Activated T-helper 17 cell treated with anti-CD3 and anti-CD28 coated beads, Interleukin-2, amount 50 U/mL, for 72 hours (primary cell): ENCODE data around the gene DYRK2. TPM values are rescaled to one million over a fixed set of nuclear protein-coding genes. Genes with fewer than 3 reads are reported as not detected.

ENCODE experiments used
- ATAC-seq: fragments of 150-1000 bp; cut with Tn5 transposase; replicated peaks from 2 replicates; pipeline ENCODE4 v1.10.0; 2021; ENCODE audit warnings: mild to moderate bottlenecking, moderate library complexity
- H3K27ac Mint-ChIP-seq: one replicate; pipeline ENCODE4 v1.8.0; 2022; ENCODE audit warnings: mixed read lengths
- H3K27me3 Mint-ChIP-seq: one replicate; pipeline ENCODE4 v1.8.0; 2022; ENCODE audit warnings: mixed read lengths
- H3K36me3 Mint-ChIP-seq: one replicate; pipeline ENCODE4 v1.8.0; 2022; ENCODE audit warnings: low read depth, mild to moderate bottlenecking, mixed read lengths
- H3K4me1 Mint-ChIP-seq: one replicate; pipeline ENCODE4 v1.8.0; 2022; ENCODE audit warnings: mixed read lengths
- H3K4me3 Mint-ChIP-seq: one replicate; pipeline ENCODE4 v1.8.0; 2022; ENCODE audit warnings: mild to moderate bottlenecking, mixed read lengths
- H3K9me3 Mint-ChIP-seq: one replicate; pipeline ENCODE4 v1.8.0; 2022; ENCODE audit warnings: mixed read lengths
- total RNA-seq, 2 donors: library from RNA; stranded (reverse); gene quantifications; one replicate each; pipeline ENCODE4 v1.2.3, GENCODE V29; 2022

DYRK2 gene
- total RNA-seq, 2 donors from 2014 or later, result 16.6 to 17.6 TPM

DNA sequence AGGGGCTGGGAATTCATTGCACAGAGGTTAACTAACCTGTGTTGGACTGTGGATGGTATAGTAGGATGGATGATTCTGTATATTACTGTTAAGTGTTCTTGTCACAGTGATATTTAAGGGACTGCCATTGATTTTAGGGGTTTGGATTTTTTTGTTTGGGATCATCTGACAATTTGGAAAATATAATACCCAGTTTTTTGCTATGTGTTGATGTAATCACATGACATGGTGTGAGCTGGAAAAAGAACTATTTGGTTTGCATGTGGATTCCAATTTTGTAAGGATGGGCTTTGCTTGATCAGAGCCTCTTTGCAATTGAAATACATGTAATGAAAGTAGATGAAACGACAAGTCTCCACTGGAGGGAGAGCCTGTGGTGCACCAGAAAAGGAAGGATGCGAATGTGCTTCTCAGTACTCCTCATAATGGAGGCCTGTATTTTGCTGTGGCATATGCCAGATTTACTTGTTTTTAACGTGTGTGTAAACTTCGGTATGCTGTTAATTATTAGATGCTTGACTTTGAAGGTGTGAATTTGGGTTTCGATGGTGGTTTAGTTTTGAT lies 2.7 kb downstream of the DYRK2 start:
- Mint-ChIP-seq H3K36me3 (peaks cover 55% of the 10 kb centered on the region), H3K9me3 (no peaks in the 10 kb centered on the region), H3K27me3 (no peaks in the 10 kb centered on the region), H3K4me3 (peak overlapping the region; percentile 91), H3K27ac (peak overlapping the region; percentile 92), H3K4me1 (peaks cover 43% of the 10 kb centered on the region)
- ATAC-seq, result peak; percentile 47

DNA sequence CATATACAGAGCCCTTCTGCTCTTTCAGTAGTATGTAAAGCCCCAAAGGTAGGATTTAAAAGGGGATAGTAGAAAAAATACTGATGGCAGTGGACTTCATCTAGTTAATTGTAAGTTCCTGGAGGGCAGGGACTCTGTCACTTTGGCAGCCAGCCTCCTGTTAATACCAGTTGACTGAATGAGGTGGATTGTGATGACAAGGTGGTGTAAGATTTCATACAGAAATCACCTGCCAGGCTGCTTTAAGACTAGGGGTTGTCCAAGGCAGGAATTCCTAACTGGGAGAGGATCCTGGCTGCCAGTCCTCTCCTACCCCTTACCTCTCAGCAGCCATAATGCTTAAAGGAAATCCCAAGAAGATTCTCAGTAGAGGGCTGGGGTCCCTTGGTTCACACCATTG lies 7.3 kb downstream of the DYRK2 start:
- Mint-ChIP-seq H3K4me3 (peak overlapping the region; percentile 3), H3K4me1 (peaks cover 50% of the 10 kb centered on the region), H3K27ac (peak overlapping the region; percentile 18), H3K27me3 (no peaks in the 10 kb centered on the region), H3K9me3 (no peaks in the 10 kb centered on the region), H3K36me3 (peaks cover 80% of the 10 kb centered on the region)
- no peak for ATAC-seq

GRCh38 chr12:67656251-67656650 lies 7.7 kb downstream of the DYRK2 start:
- Mint-ChIP-seq H3K4me1 (peaks cover 50% of the 10 kb centered on the region), H3K27ac (no peak overlapping the region), H3K36me3 (peaks cover 80% of the 10 kb centered on the region), H3K4me3 (no peak overlapping the region), H3K27me3 (no peaks in the 10 kb centered on the region), H3K9me3 (no peaks in the 10 kb centered on the region)
- no peak for ATAC-seq

GRCh38 chr12:67658486-67658885 lies 9.9 kb downstream of the DYRK2 start:
- H3K36me3 Mint-ChIP-seq, result peaks cover 94% of the 10 kb centered on the region
- H3K9me3 Mint-ChIP-seq, result no peaks in the 10 kb centered on the region
- peaks cover 49% of the 10 kb centered on the region for H3K4me1 Mint-ChIP-seq
- H3K27me3 Mint-ChIP-seq, result no peaks in the 10 kb centered on the region
- H3K4me3 Mint-ChIP-seq, result no peak overlapping the region
- no peak overlapping the region for H3K27ac Mint-ChIP-seq
- ATAC-seq, result no peak

DNA sequence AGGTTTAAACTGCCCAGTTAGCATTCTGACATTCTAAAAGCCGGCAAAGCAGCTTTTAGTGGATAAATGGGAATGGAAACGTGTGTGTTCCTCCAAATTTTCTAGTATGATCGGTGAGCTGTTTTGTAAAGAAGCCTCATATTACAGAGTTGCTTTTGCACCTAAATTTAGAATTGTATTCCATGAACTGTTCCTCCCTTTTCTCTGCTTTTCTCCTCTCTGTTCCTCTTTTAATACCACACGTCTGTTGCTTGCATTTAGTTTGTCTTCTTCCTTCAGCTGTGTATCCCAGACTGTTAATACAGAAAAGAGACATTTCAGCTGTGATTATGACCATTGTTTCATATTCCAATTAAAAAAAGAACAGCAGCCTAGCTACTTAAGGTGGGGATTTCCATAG lies 10.7 kb downstream of the DYRK2 start:
- H3K9me3 Mint-ChIP-seq, result no peaks in the 10 kb centered on the region
- H3K4me3 Mint-ChIP-seq, result no peak overlapping the region

DNA sequence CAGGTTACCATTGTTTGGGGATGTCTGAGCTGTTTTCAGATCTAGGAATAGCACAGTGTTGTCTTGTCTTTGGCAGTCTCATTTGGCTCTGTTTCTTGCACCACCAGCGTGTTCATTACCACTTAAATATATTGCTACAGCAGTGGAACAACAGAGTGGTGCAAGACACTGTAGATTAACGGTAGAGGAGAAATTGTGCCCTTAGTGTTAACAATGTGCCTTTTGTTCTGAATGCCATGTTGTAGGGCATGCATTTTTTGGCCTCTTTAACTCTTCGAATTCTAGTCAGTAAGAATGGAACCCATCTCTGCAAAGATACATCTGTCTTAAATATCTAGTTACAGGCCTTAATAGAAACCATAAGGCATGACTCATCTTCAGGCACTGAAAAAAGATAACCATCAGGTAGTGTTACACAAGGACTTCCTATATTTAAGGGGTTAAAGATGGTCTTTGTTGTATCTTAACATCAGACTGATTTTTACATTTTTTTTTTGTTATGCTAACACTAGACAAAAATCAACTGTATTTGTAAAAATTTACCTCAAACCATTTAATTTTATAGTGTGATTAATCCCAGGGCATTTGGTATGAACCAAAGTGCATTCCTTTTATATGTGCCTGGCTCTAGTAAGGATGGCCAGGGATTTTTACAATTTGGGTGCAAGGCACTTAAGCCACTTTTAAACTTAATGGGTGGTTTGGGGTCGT lies 12.9 kb downstream of the DYRK2 start:
- Mint-ChIP-seq H3K4me1 (peaks cover 39% of the 10 kb centered on the region), H3K27me3 (no peaks in the 10 kb centered on the region), H3K4me3 (no peak overlapping the region), H3K36me3 (peaks cover 82% of the 10 kb centered on the region), H3K9me3 (no peaks in the 10 kb centered on the region), H3K27ac (no peak overlapping the region)
- peak; percentile 43 for ATAC-seq

More for the DNA sequence above, 10.7 kb downstream of the DYRK2 start:
- Mint-ChIP-seq H3K27me3 (no peaks in the 10 kb centered on the region), H3K27ac (peak overlapping the region; percentile 48), H3K4me1 (peaks cover 46% of the 10 kb centered on the region), H3K36me3 (peaks cover 96% of the 10 kb centered on the region)
- no peak for ATAC-seq

GRCh38 chr12:67662910-67663538 lies 14.5 kb downstream of the DYRK2 start:
- ATAC-seq, result no peak
- Mint-ChIP-seq H3K4me3 (no peak overlapping the region), H3K36me3 (peaks cover 73% of the 10 kb centered on the region), H3K27ac (no peak overlapping the region), H3K9me3 (no peaks in the 10 kb centered on the region), H3K4me1 (peaks cover 34% of the 10 kb centered on the region), H3K27me3 (no peaks in the 10 kb centered on the region)

DNA sequence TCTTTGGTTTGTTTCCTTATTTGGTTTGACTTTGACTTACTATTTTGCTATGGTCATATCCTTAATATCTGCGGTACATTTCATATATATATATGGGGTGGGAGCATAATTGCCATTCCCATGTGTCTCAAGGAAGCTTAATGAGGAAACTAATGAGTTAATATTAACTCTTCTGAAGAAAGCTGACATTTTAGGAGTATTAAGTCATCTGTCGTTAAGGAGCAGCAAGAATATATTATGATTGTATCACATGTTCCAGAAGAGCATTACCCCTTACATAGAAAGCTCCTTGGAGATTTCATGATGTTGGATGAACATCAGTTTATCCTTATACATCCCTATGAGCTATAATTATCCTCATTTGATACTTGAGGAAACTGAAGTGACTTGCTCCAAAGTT lies 15.6 kb downstream of the DYRK2 start:
- ATAC-seq, result no peak
- no peaks in the 10 kb centered on the region for H3K9me3 Mint-ChIP-seq
- no peak overlapping the region for H3K27ac Mint-ChIP-seq
- H3K4me1 Mint-ChIP-seq, result peaks cover 32% of the 10 kb centered on the region
- H3K27me3 Mint-ChIP-seq, result no peaks in the 10 kb centered on the region
- H3K36me3 Mint-ChIP-seq, result peaks cover 62% of the 10 kb centered on the region
- H3K4me3 Mint-ChIP-seq, result no peak overlapping the region

DNA sequence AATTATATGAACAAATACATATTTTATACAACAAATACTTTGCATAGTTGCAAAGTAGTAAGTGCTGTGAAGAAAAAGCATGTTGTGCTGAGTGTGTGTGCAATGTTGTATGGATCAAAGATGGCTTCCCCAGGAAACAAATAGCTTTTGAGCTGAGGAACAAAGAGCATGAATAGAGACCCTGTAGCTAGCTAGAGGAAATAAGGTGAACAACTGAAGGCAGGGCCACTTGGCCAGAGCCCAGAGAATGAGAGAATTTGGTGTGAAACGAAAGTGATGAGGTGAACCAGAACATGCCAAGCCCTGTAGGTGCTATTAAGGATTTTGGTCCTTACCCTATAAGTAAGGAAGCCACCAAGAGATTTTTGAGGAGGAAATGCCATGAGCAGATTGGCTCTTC lies 17.1 kb downstream of the DYRK2 start:
- H3K27me3 Mint-ChIP-seq, result no peaks in the 10 kb centered on the region
- ATAC-seq, result no peak
- H3K4me1 Mint-ChIP-seq, result peaks cover 39% of the 10 kb centered on the region
- no peak overlapping the region for H3K4me3 Mint-ChIP-seq
- H3K27ac Mint-ChIP-seq, result no peak overlapping the region
- peaks cover 48% of the 10 kb centered on the region for H3K36me3 Mint-ChIP-seq
- no peaks in the 10 kb centered on the region for H3K9me3 Mint-ChIP-seq

GRCh38 chr12:67666605-67667004 lies 18.1 kb downstream of the DYRK2 start:
- Mint-ChIP-seq H3K27me3 (no peaks in the 10 kb centered on the region), H3K27ac (no peak overlapping the region), H3K9me3 (no peaks in the 10 kb centered on the region), H3K4me1 (peaks cover 33% of the 10 kb centered on the region), H3K4me3 (no peak overlapping the region), H3K36me3 (peaks cover 39% of the 10 kb centered on the region)
- ATAC-seq, result no peak

GRCh38 chr12:67667276-67668073 lies 18.9 kb downstream of the DYRK2 start:
- H3K27me3 Mint-ChIP-seq, result no peaks in the 10 kb centered on the region
- H3K27ac Mint-ChIP-seq, result peak overlapping the region; percentile 25
- ATAC-seq, result no peak
- peaks cover 5% of the 10 kb centered on the region for H3K9me3 Mint-ChIP-seq
- no peak overlapping the region for H3K4me3 Mint-ChIP-seq
- peaks cover 28% of the 10 kb centered on the region for H3K4me1 Mint-ChIP-seq
- H3K36me3 Mint-ChIP-seq, result peaks cover 34% of the 10 kb centered on the region

- Mint-ChIP-seq H3K27ac (no peak overlapping the region), H3K27me3 (no peaks in the 10 kb centered on the region), H3K9me3 (peaks cover 12% of the 10 kb centered on the region), H3K36me3 (peaks cover 32% of the 10 kb centered on the region), H3K4me1 (peaks cover 24% of the 10 kb centered on the region), H3K4me3 (no peak overlapping the region)
- peak; percentile 31 for ATAC-seq
These were observed 20.8 kb downstream of the DYRK2 start for GRCh38 chr12:67669217-67669933.

DNA sequence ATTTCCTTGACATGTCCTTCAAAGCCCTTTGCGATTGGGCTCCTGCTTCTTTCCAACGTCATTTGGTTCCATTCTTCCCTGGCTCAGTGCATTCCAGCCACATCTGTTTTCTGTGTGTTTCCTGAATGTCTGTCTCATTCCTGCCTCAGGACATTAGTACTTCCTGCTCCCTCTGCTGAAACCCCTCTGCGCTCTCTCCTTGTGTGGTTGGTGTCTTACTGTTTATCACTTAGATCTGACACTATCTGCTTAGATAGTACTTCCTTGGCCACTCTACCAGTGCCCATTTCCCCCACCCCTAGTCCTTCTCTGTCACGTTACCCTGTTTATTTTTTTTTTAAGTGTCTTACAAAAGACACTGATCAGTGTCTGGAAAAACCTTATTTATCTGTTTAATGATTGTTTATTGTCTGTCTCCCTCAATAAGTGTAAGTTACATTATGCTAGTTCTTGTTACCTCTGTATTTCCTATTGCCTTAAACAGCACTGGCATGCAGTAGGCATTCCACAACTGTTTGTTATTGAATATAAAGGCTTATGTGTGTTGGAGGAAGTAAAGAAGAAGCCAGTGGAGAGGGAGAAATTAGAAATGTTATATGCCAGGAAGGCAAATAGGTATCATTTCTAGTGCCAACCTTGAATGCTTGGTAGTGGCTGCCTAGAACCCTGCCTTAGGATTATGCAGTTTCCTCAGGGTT lies 21.5 kb downstream of the DYRK2 start:
- Mint-ChIP-seq H3K9me3 (peaks cover 12% of the 10 kb centered on the region), H3K4me1 (peaks cover 22% of the 10 kb centered on the region), H3K4me3 (no peak overlapping the region), H3K27ac (no peak overlapping the region), H3K36me3 (peaks cover 28% of the 10 kb centered on the region), H3K27me3 (no peaks in the 10 kb centered on the region)
- no peak for ATAC-seq
